ENCODE results near the gene MRPL45.
A peak's percentile ranks its signal among the peaks of the same experiment; 100 is the strongest.

The MRPL45 gene

DNA sequence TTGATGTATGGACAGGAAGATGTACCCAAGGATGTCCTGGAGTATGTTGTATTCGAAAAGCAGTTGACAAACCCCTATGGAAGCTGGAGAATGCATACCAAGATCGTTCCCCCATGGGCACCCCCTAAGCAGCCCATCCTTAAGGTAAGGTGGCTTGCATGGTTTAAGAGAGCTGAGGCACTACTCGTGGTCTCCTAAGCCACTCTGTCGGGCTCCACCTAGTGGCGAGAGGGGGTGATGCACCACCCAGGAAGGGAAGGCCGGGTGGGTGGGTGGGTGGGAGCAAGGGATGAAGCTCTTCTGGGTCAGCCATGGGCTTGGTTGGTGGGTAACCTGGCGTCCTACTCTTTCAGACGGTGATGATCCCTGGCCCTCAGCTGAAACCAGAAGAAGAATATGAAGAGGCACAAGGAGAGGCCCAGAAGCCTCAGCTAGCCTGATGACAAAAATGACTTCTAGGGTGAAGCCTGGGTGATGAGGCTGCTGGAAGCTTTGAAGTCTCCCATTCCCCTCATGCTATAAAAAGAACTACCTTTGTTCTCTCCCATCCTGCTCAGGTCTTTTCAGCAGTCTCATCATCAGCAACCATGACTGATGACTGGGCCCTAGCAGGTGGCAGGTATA, 25.3 kb downstream of the MRPL45 start:
- TF ChIP-seq, protein P1, sequence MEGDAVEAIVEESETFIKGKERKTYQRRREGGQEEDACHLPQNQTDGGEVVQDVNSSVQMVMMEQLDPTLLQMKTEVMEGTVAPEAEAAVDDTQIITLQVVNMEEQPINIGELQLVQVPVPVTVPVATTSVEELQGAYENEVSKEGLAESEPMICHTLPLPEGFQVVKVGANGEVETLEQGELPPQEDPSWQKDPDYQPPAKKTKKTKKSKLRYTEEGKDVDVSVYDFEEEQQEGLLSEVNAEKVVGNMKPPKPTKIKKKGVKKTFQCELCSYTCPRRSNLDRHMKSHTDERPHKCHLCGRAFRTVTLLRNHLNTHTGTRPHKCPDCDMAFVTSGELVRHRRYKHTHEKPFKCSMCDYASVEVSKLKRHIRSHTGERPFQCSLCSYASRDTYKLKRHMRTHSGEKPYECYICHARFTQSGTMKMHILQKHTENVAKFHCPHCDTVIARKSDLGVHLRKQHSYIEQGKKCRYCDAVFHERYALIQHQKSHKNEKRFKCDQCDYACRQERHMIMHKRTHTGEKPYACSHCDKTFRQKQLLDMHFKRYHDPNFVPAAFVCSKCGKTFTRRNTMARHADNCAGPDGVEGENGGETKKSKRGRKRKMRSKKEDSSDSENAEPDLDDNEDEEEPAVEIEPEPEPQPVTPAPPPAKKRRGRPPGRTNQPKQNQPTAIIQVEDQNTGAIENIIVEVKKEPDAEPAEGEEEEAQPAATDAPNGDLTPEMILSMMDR (IDR thresholded peaks at IDR 0.05; ENCODE audit: poor library complexity, severe bottlenecking) = peak; percentile 79
- H3K4me1 ChIP-seq (ENCODE audit: insufficient read depth, poor library complexity, severe bottlenecking) = no peaks in the 10 kb centered on the region
- peaks cover 39% of the 10 kb centered on the region for H3K36me3 ChIP-seq (ENCODE audit: low read depth)
- no peak overlapping the region for H3K4me3 ChIP-seq (ENCODE audit: severe bottlenecking)
- H3K27ac ChIP-seq (ENCODE audit: poor library complexity, severe bottlenecking) = no peak overlapping the region
- no peaks in the 10 kb centered on the region for H3K27me3 ChIP-seq (ENCODE audit: insufficient read depth, poor library complexity, severe bottlenecking)
- DNase-seq (ENCODE audit: low spot score) = no peak
- peak; percentile 69 for ATAC-seq (ENCODE audit: low read depth)
- no peaks in the 10 kb centered on the region for H3K9me3 ChIP-seq (ENCODE audit: severe bottlenecking)

- H3K9me3 ChIP-seq (ENCODE audit: severe bottlenecking) = no peaks in the 10 kb centered on the region
- TF ChIP-seq, protein P1 (IDR thresholded peaks at IDR 0.05; ENCODE audit: poor library complexity, severe bottlenecking) = no peak
- ATAC-seq (ENCODE audit: low read depth) = no peak
- no peak overlapping the region for H3K4me3 ChIP-seq (ENCODE audit: severe bottlenecking)
- no peaks in the 10 kb centered on the region for H3K27me3 ChIP-seq (ENCODE audit: insufficient read depth, poor library complexity, severe bottlenecking)
- H3K36me3 ChIP-seq (ENCODE audit: low read depth) = peaks cover 36% of the 10 kb centered on the region
- DNase-seq (ENCODE audit: low spot score) = no peak
- H3K4me1 ChIP-seq (ENCODE audit: insufficient read depth, poor library complexity, severe bottlenecking) = no peaks in the 10 kb centered on the region
- no peak overlapping the region for H3K27ac ChIP-seq (ENCODE audit: poor library complexity, severe bottlenecking)
Observed at GRCh38 chr17:38322897-38323296, 25.9 kb downstream of the MRPL45 start.

DNA sequence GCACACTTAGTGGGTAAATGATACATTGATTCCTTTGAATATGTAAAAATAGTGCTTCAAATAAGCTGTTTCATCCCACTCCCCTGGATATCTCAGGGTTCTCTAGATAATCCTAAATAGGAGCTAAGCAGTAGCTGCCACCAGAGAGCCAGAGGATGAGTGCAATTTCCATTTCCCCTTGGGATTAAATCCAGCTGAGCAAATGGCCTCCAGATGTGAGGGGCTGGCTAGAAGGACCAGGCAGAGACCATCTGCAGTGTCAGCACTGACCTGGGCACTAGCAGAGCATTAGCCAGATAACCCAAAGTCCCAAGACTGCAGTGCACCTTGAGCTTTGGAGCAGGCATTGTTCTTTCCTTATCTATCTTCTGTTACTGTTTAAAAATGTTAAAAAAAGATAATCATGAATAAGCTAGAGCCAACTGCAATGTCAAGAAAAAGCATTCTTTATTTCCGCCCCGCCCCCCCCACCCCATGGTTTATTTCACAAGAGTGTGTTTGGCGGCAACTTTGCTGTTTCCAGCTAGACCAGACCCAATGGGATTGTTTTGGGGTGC, 27.3 kb downstream of the MRPL45 start:
- H3K27me3 ChIP-seq (ENCODE audit: insufficient read depth, poor library complexity, severe bottlenecking) = no peaks in the 10 kb centered on the region
- no peak for DNase-seq (ENCODE audit: low spot score)
- no peak overlapping the region for H3K4me3 ChIP-seq (ENCODE audit: severe bottlenecking)
- no peak for ATAC-seq (ENCODE audit: low read depth)
- no peaks in the 10 kb centered on the region for H3K9me3 ChIP-seq (ENCODE audit: severe bottlenecking)
- no peak overlapping the region for H3K27ac ChIP-seq (ENCODE audit: poor library complexity, severe bottlenecking)
- TF ChIP-seq, protein P1 (IDR thresholded peaks at IDR 0.05; ENCODE audit: poor library complexity, severe bottlenecking) = no peak
- no peaks in the 10 kb centered on the region for H3K4me1 ChIP-seq (ENCODE audit: insufficient read depth, poor library complexity, severe bottlenecking)
- peaks cover 28% of the 10 kb centered on the region for H3K36me3 ChIP-seq (ENCODE audit: low read depth)

- no peaks in the 10 kb centered on the region for H3K4me1 ChIP-seq (ENCODE audit: insufficient read depth, poor library complexity, severe bottlenecking)
- H3K27me3 ChIP-seq (ENCODE audit: insufficient read depth, poor library complexity, severe bottlenecking) = no peaks in the 10 kb centered on the region
- ATAC-seq (ENCODE audit: low read depth) (no peak), DNase-seq (ENCODE audit: low spot score) (no peak)
- H3K36me3 ChIP-seq (ENCODE audit: low read depth) = peaks cover 23% of the 10 kb centered on the region
- H3K9me3 ChIP-seq (ENCODE audit: severe bottlenecking) = no peaks in the 10 kb centered on the region
- no peak overlapping the region for H3K27ac ChIP-seq (ENCODE audit: poor library complexity, severe bottlenecking)
- no peak overlapping the region for H3K4me3 ChIP-seq (ENCODE audit: severe bottlenecking)
- TF ChIP-seq, protein P1 (IDR thresholded peaks at IDR 0.05; ENCODE audit: poor library complexity, severe bottlenecking) = no peak
Observed at GRCh38 chr17:38324772-38325171, 27.8 kb downstream of the MRPL45 start.

- H3K27me3 ChIP-seq (ENCODE audit: insufficient read depth, poor library complexity, severe bottlenecking) = no peaks in the 10 kb centered on the region
- ATAC-seq (ENCODE audit: low read depth) = no peak
- TF ChIP-seq, protein P1 (IDR thresholded peaks at IDR 0.05; ENCODE audit: poor library complexity, severe bottlenecking) = no peak
- H3K27ac ChIP-seq (ENCODE audit: poor library complexity, severe bottlenecking) = no peak overlapping the region
- no peaks in the 10 kb centered on the region for H3K9me3 ChIP-seq (ENCODE audit: severe bottlenecking)
- H3K4me3 ChIP-seq (ENCODE audit: severe bottlenecking) = no peak overlapping the region
- no peaks in the 10 kb centered on the region for H3K4me1 ChIP-seq (ENCODE audit: insufficient read depth, poor library complexity, severe bottlenecking)
- peaks cover 23% of the 10 kb centered on the region for H3K36me3 ChIP-seq (ENCODE audit: low read depth)
- no peak for DNase-seq (ENCODE audit: low spot score)
Observed at GRCh38 chr17:38325221-38325851, 28.4 kb downstream of the MRPL45 start.

Data from RWPE2 (cell line).